ENCODE data around the gene LRRC4C. TPM values are rescaled to one million over a fixed set of nuclear protein-coding genes. Genes with fewer than 3 reads are reported as not detected.

Gene LRRC4C
- total and polyA plus RNA-seq, 2 donors (not counting 3 experiments of a cell fraction or from before 2014, with no cell fraction given) = not detected

GRCh38 chr11:40508303-40508702 is 951.1 kb downstream of the LRRC4C start:
- dilution Hi-C loops (cut with MboI; ENCODE audit: extremely low pct_ligation_motif_present, low sequenced_read_pairs) (no loop called here), intact Hi-C loops (cut with micrococcal nuclease) (no loop called here)
- Histone ChIP-seq H3K9me1 (replicated peaks; ENCODE audit: control insufficient read depth, extremely low read depth, insufficient read depth, low read length) (no peaks in the 10 kb centered on the region), H2AFZ (ENCODE audit: low read depth, low read length) (no peak overlapping the region), H4K20me1 (replicated peaks; ENCODE audit: control insufficient read depth, extremely low read depth, insufficient read depth, low read length) (no peaks in the 10 kb centered on the region), H3K27ac (ENCODE audit: insufficient read depth, low read depth, low read length) (no peak overlapping the region), H3K4me2 (ENCODE audit: insufficient read depth, low read length) (no peak overlapping the region), H3K36me3 (ENCODE audit: control insufficient read depth in 2 of 2, extremely low read depth in 1 of 2, insufficient read depth in 2 of 2, low read length in 2 of 2) (no peaks in the 10 kb centered on the region), H3K9me3 (replicated peaks; ENCODE audit: control insufficient read depth, insufficient read depth, low read length) (peaks cover 3% of the 10 kb centered on the region), H3K4me1 (ENCODE audit: control insufficient read depth, extremely low read depth, insufficient read depth, low read length) (no peaks in the 10 kb centered on the region), H3K27me3 (ENCODE audit: control insufficient read depth in 2 of 2, insufficient read depth in 2 of 2, low read length in 2 of 2) (no peaks in the 10 kb centered on the region), H3K9ac (replicated peaks; ENCODE audit: extremely low read depth, insufficient read depth, low read length) (no peak overlapping the region), H3K4me3 (replicated peaks in 1 of 3; ENCODE audit: insufficient read depth in 1 of 3, low read depth in 1 of 3, low read length in 3 of 3) (no peak overlapping the region), H3K79me2 (ENCODE audit: control insufficient read depth, insufficient read depth, low read length) (no peaks in the 10 kb centered on the region)
- no TSS peak for BruUV-seq (replicated peaks)
- ChIA-PET POLR2A (no interaction called here), CTCF (no interaction called here)
- no peak for DNase-seq (ENCODE audit: low read depth, low spot score)
- no peak for FAIRE-seq
- TF ChIP-seq POLR2A (IDR thresholded peaks at IDR 0.05; ENCODE audit: low read depth, low read length) (no peak), MYC (IDR thresholded peaks at IDR 0.05; ENCODE audit: low read depth, low read length) (no peak), JUN (IDR thresholded peaks at IDR 0.05; ENCODE audit: borderline replicate concordance, insufficient read depth, insufficient read length, low read depth) (no peak), POLR2AphosphoS5 (IDR thresholded peaks at IDR 0.05; ENCODE audit: insufficient read depth, low read depth, low read length) (no peak), CTCF (IDR thresholded peaks at IDR 0.05; ENCODE audit: extremely low read depth in 1 of 2, insufficient read depth in 1 of 2, low read depth in 1 of 2, low read length in 2 of 2) (no peak), EZH2 (IDR thresholded peaks at IDR 0.05; ENCODE audit: borderline replicate concordance, low read depth, low read length, severe bottlenecking) (no peak), FOS (IDR thresholded peaks at IDR 0.05; ENCODE audit: borderline replicate concordance, insufficient read depth, low read length) (no peak), MAX (IDR thresholded peaks at IDR 0.05; ENCODE audit: insufficient read depth, insufficient read length) (no peak), GATA2 (IDR thresholded peaks at IDR 0.05; ENCODE audit: insufficient read depth, insufficient read length, low read depth, low read length) (no peak)

Data from endothelial cell of umbilical vein (primary cell).